Liver (tissue), 9 donors: ENCODE data around the gene RYR1. TPM values are rescaled to one million over a fixed set of nuclear protein-coding genes. Genes with fewer than 3 reads are reported as not detected.
A peak's percentile ranks its signal among the peaks of the same experiment; 100 is the strongest.

Experiments
- DNase-seq: peaks from one replicate; pipeline ENCODE4 v3.0.0-alpha.2; 2017; ENCODE audit warnings: low spot score
- H3K27ac ChIP-seq, 2 donors: one replicate each; pipeline ENCODE4 v1.7.0; 2013; ENCODE audit warnings: inconsistent platforms in 2 of 2, low read length in 2 of 2, control low read depth in 1 of 2, low read depth in 1 of 2, mild to moderate bottlenecking in 1 of 2
- H3K27me3 ChIP-seq, 4 donors: one replicate each; pipeline versions ENCODE4 v1.6.1 to v1.7.0; 2013; ENCODE audit warnings: low read length in 3 of 4, inconsistent platforms in 1 of 4, mild to moderate bottlenecking in 1 of 4, moderate library complexity in 1 of 4; ENCODE audit not compliant: control insufficient read depth in 4 of 4, insufficient read depth in 4 of 4
- H3K36me3 ChIP-seq, 4 donors: one replicate each; pipeline versions ENCODE4 v1.6.1 to v1.7.0; 2013; ENCODE audit warnings: low read length in 3 of 4, mild to moderate bottlenecking in 3 of 4, low read depth in 1 of 4, moderate library complexity in 1 of 4; ENCODE audit not compliant: control insufficient read depth in 4 of 4, insufficient read depth in 3 of 4
- H3K4me1 ChIP-seq, 4 donors: one replicate each; pipeline versions ENCODE4 v1.6.1 to v1.7.0; 2013; ENCODE audit warnings: low read length in 3 of 4, mild to moderate bottlenecking in 3 of 4, moderate library complexity in 1 of 4; ENCODE audit not compliant: control insufficient read depth in 4 of 4, insufficient read depth in 4 of 4
- H3K4me3 ChIP-seq, 3 donors: one replicate each; pipeline versions ENCODE4 v1.6.1 to v1.7.0; 2013; ENCODE audit warnings: low read length in 3 of 3, control low read depth in 1 of 3, low read depth in 1 of 3, mild to moderate bottlenecking in 1 of 3
- H3K9ac ChIP-seq, 2 donors: one replicate each; pipeline ENCODE4 v1.7.0; 2013; ENCODE audit warnings: low read length in 2 of 2, mild to moderate bottlenecking in 2 of 2, moderate library complexity in 2 of 2, control low read depth in 1 of 2, low read depth in 1 of 2
- H3K9me3 ChIP-seq, 4 donors: one replicate each; pipeline versions ENCODE4 v1.6.1 to v1.7.0; 2013; ENCODE audit warnings: low read length in 3 of 4; ENCODE audit not compliant: control insufficient read depth in 4 of 4
- ATF3 ChIP-seq: IDR thresholded peaks from 2 replicates; pipeline ENCODE4 v1.6.1; 2016; ENCODE audit warnings: antibody characterized with exemption
- CTCF ChIP-seq: fragments of 150-350 bp; IDR thresholded peaks from 2 replicates; pipeline ENCODE4 v1.5.1; 2017; ENCODE audit warnings: improper control_type of control experiment, low read depth, low read length; ENCODE audit not compliant: missing input control
- EGR1 ChIP-seq, 2 donors: IDR thresholded peaks; 2 replicates each; pipeline ENCODE4 v1.6.1; 2016 to 2018; ENCODE audit warnings: antibody characterized with exemption in 2 of 2, low read depth in 2 of 2
- FOXA1 ChIP-seq: IDR thresholded peaks from 2 replicates; pipeline ENCODE4 v1.6.1; 2016; ENCODE audit warnings: antibody characterized with exemption
- FOXA2 ChIP-seq: IDR thresholded peaks from 2 replicates; pipeline ENCODE4 v1.6.1; 2016; ENCODE audit warnings: antibody characterized with exemption
- GABPA ChIP-seq, 2 donors: IDR thresholded peaks in 1 of 2; conservative IDR thresholded peaks in 1 of 2; 2 replicates each; pipeline ENCODE4 v1.6.1; 2016; ENCODE audit warnings: antibody characterized with exemption in 2 of 2, mild to moderate bottlenecking in 1 of 2, moderate library complexity in 1 of 2
- HNF4A ChIP-seq, 2 donors: conservative IDR thresholded peaks; 2 replicates each; pipeline ENCODE4 v1.6.1; 2016; ENCODE audit warnings: antibody characterized with exemption in 2 of 2, mild to moderate bottlenecking in 2 of 2
- HNF4G ChIP-seq: IDR thresholded peaks from 2 replicates; pipeline ENCODE4 v1.6.1; 2016; ENCODE audit warnings: antibody characterized with exemption
- JUND ChIP-seq, 2 donors: IDR thresholded peaks; 2 replicates each; pipeline ENCODE4 v1.6.1; 2016; ENCODE audit warnings: antibody characterized with exemption in 2 of 2
- NR2F2 ChIP-seq: IDR thresholded peaks from 2 replicates; pipeline ENCODE4 v1.6.1; 2016; ENCODE audit warnings: antibody characterized with exemption
- RAD21 ChIP-seq, 2 donors: IDR thresholded peaks; 2 replicates each; pipeline ENCODE4 v1.6.1; 2016; ENCODE audit warnings: antibody characterized with exemption in 2 of 2, mild to moderate bottlenecking in 2 of 2
- TAF1 ChIP-seq: conservative IDR thresholded peaks from 2 replicates; pipeline ENCODE4 v1.6.1; 2016; ENCODE audit warnings: antibody characterized with exemption, mild to moderate bottlenecking
- YY1 ChIP-seq: IDR thresholded peaks from 2 replicates; pipeline ENCODE4 v1.6.1; 2016; ENCODE audit warnings: antibody characterized with exemption, mild to moderate bottlenecking
- WGBS: extraction: QIAGEN DNeasy Blood & Tissue Kit; methylation state at CpG from one replicate; pipeline ENCODE4 v1.1.7; 2013; 5-methylcytosine and 5-hydroxymethylcytosine counted together
- polyA plus RNA-seq, 2 donors: library from polyadenylated mRNA; stranded (reverse) in 1 of 2; unstranded in 1 of 2; fragments of 200-250 nt in 1 of 2; fragments of >200 nt in 1 of 2; fragmentation: Nextera tagmentation in 1 of 2; extraction: Ambion mirVana in 1 of 2; gene quantifications; one replicate each; pipeline versions ENCODE4 v1.2.1 to v1.2.3, GENCODE V29; 2013 to 2015
- total RNA-seq, 2 donors: library from RNA; depleted of rRNA; stranded (reverse); fragments of >200 nt; gene quantifications; one replicate each; pipeline ENCODE4 v1.2.3, GENCODE V29; 2014
- TF ChIP-seq, protein P1 (sequence below): IDR thresholded peaks from 2 replicates; pipeline ENCODE4 v1.6.1; 2016; ENCODE audit warnings: antibody characterized with exemption, mild to moderate bottlenecking
- TF ChIP-seq, protein P2 (sequence below): IDR thresholded peaks from 2 replicates; pipeline ENCODE4 v1.6.1; 2016; ENCODE audit warnings: antibody characterized with exemption
- donor health status: healthy.
- donor health status: healthy.
- donor health status: healthy.
- donor health status: healthy.
- donor health status: healthy.

RYR1 gene
- total and polyA plus RNA-seq, 4 donors: 0.01 to 0.70 (median 0.29) TPM

DNA sequence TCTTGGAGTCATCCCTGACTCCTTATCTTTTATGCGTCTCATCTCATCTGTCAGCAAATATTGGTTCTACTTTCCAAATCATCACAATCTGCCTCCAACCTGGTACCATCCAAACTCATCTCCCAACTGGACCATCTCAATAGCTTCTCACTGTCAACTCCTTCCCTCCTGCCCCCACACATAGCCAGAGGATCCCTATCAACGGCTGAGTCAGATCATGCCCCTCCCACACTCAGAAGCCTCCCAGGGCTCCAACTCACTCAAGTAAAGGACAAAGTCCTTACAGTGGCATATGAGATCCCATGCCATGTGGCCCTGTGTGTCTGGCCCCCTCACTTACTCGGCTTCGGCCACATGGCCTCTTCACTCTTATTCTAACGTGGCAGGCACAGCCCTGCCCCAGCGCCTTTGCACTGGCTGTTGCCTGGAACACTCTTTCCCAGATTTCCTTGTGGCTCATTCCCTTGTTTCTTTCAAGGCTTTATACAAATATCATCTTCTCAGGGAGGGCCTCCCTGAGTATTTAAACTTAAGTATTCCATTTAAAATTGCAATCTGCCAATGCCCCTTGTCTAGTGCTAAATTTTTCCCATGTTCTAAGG is 40.7 kb upstream of the RYR1 start:
- H3K36me3 ChIP-seq: no peaks in the 10 kb centered on the region
- H3K27me3 ChIP-seq: peaks cover 0 to 5% (median 0%) of the 10 kb centered on the region in 4 donors
- no peak overlapping the region for H3K27ac ChIP-seq
- H3K4me1 ChIP-seq: peaks cover 3 to 6% (median 5%) of the 10 kb centered on the region in 4 donors
- no peak for DNase-seq
- TF ChIP-seq, protein P1, sequence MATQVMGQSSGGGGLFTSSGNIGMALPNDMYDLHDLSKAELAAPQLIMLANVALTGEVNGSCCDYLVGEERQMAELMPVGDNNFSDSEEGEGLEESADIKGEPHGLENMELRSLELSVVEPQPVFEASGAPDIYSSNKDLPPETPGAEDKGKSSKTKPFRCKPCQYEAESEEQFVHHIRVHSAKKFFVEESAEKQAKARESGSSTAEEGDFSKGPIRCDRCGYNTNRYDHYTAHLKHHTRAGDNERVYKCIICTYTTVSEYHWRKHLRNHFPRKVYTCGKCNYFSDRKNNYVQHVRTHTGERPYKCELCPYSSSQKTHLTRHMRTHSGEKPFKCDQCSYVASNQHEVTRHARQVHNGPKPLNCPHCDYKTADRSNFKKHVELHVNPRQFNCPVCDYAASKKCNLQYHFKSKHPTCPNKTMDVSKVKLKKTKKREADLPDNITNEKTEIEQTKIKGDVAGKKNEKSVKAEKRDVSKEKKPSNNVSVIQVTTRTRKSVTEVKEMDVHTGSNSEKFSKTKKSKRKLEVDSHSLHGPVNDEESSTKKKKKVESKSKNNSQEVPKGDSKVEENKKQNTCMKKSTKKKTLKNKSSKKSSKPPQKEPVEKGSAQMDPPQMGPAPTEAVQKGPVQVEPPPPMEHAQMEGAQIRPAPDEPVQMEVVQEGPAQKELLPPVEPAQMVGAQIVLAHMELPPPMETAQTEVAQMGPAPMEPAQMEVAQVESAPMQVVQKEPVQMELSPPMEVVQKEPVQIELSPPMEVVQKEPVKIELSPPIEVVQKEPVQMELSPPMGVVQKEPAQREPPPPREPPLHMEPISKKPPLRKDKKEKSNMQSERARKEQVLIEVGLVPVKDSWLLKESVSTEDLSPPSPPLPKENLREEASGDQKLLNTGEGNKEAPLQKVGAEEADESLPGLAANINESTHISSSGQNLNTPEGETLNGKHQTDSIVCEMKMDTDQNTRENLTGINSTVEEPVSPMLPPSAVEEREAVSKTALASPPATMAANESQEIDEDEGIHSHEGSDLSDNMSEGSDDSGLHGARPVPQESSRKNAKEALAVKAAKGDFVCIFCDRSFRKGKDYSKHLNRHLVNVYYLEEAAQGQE: no peak
- no peak for TF ChIP-seq GABPA (IDR thresholded peaks at IDR 0.05 in 1 of 2, conservative IDR thresholded peaks at IDR 0.05 in 1 of 2)
- TF ChIP-seq HNF4A (conservative IDR thresholded peaks at IDR 0.05): peak; percentile 25 to 36
- 72% methylated on average over 6 of the region's 6 CpGs for WGBS
- no peak overlapping the region for H3K4me3 ChIP-seq
- no peaks in the 10 kb centered on the region for H3K9me3 ChIP-seq
- H3K9ac ChIP-seq: no peak overlapping the region

DNA sequence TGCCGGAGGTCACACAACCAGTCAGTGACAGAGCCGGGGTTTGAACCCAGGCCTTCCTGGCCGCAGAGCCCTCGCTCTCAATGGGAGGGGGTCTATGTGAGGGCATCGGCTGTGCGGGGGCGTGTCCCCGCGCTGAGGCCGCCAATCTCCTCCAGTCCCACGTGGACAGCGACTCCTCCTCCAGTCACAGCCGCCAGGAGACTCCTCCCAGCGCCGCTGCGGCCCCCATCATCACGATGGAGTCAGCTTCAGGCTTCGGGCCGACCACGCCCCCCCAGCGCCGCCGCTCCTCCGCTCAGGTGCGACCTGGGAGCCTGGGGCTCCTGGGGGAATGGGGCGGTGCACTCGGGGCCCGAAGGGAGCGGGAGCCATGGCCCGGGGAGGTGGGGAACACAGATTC is 39.0 kb upstream of the RYR1 start:
- Histone ChIP-seq H3K27me3 (peaks cover 0 to 5% (median 0%) of the 10 kb centered on the region in 4 donors), H3K36me3 (no peaks in the 10 kb centered on the region), H3K9ac (no peak overlapping the region), H3K9me3 (no peaks in the 10 kb centered on the region), H3K27ac (no peak overlapping the region), H3K4me3 (no peak overlapping the region), H3K4me1 (no peaks in the 10 kb centered on the region)
- DNase-seq: no peak
- WGBS: 6% methylated on average over 30 of the region's 30 CpGs
- TF ChIP-seq, protein P1: no peak
- TF ChIP-seq HNF4A (conservative IDR thresholded peaks at IDR 0.05) (no peak), ATF3 (no peak), NR2F2 (no peak), RAD21 (IDR thresholded peaks at IDR 0.05) (no peak), FOXA2 (no peak), CTCF (no peak), TAF1 (no peak), YY1 (no peak), FOXA1 (no peak), JUND (IDR thresholded peaks at IDR 0.05) (no peak), HNF4G (no peak), GABPA (IDR thresholded peaks at IDR 0.05 in 1 of 2, conservative IDR thresholded peaks at IDR 0.05 in 1 of 2) (no peak), EGR1 (IDR thresholded peaks at IDR 0.05; ENCODE audit: low read depth in 2 of 2) (no peak)
- TF ChIP-seq, protein P2, sequence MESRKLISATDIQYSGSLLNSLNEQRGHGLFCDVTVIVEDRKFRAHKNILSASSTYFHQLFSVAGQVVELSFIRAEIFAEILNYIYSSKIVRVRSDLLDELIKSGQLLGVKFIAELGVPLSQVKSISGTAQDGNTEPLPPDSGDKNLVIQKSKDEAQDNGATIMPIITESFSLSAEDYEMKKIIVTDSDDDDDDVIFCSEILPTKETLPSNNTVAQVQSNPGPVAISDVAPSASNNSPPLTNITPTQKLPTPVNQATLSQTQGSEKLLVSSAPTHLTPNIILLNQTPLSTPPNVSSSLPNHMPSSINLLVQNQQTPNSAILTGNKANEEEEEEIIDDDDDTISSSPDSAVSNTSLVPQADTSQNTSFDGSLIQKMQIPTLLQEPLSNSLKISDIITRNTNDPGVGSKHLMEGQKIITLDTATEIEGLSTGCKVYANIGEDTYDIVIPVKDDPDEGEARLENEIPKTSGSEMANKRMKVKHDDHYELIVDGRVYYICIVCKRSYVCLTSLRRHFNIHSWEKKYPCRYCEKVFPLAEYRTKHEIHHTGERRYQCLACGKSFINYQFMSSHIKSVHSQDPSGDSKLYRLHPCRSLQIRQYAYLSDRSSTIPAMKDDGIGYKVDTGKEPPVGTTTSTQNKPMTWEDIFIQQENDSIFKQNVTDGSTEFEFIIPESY: no peak
